Tibial nerve (tissue), 4 donors: ENCODE data around the gene STX18. TPM values are rescaled to one million over a fixed set of nuclear protein-coding genes. Genes with fewer than 3 reads are reported as not detected.
A peak's percentile ranks its signal among the peaks of the same experiment; 100 is the strongest.

ENCODE experiments used
- DNase-seq, 2 donors: peaks; one replicate each; pipeline ENCODE4 v3.0.0-alpha.2; 2019; ENCODE audit warnings: low spot score in 2 of 2
- H3K27ac ChIP-seq, 4 donors: fragments of 200-600 bp; sonication (generic) in 3 of 4; one replicate each; pipeline ENCODE4 v1.5.1; 2017 to 2019; ENCODE audit warnings: mild to moderate bottlenecking in 1 of 4
- H3K27me3 ChIP-seq, 2 donors: fragments of 200-600 bp; sonication (generic) in 1 of 2; one replicate each; pipeline versions ENCODE4 v1.5.1 to v1.6.0; 2017 to 2019
- H3K36me3 ChIP-seq, 3 donors: fragments of 200-600 bp; sonication (generic); one replicate each; pipeline ENCODE4 v1.5.1; 2018 to 2019
- H3K4me1 ChIP-seq, 4 donors: fragments of 200-600 bp; sonication (generic) in 3 of 4; one replicate each; pipeline ENCODE4 v1.5.1; 2017 to 2019
- H3K4me3 ChIP-seq, 4 donors: fragments of 200-600 bp; sonication (generic) in 3 of 4; one replicate each; pipeline ENCODE4 v1.5.1; 2017 to 2019; ENCODE audit warnings: mild to moderate bottlenecking in 1 of 4, moderate library complexity in 1 of 4
- H3K9me3 ChIP-seq, 4 donors: fragments of 200-600 bp; sonication (generic) in 3 of 4; one replicate each; pipeline ENCODE4 v1.5.1; 2017 to 2019
- EP300 ChIP-seq, 2 donors: sonication (generic); formaldehyde crosslinking; IDR thresholded peaks; one replicate each; pipeline ENCODE4 v1.6.1; 2017; ENCODE audit warnings: antibody characterized with exemption in 2 of 2, mild to moderate bottlenecking in 1 of 2
- POLR2A ChIP-seq, 2 donors: fragments of 450-650 bp; IDR thresholded peaks; one replicate each; pipeline ENCODE4 v1.6.1; 2017; ENCODE audit warnings: antibody characterized with exemption in 2 of 2, mild to moderate bottlenecking in 2 of 2, moderate library complexity in 2 of 2
- WGBS, 2 donors: methylation state at CpG; one replicate each; pipeline ENCODE4 v1.1.5; 2018; 5-methylcytosine and 5-hydroxymethylcytosine counted together
- total RNA-seq, 4 donors: library from RNA; depleted of rRNA; stranded (reverse); fragments of >200 nt; gene quantifications; one replicate each; pipeline ENCODE4 v1.1.0, GENCODE V29; 2016
- TF ChIP-seq, protein P1 (sequence below), 5 experiments: fragments of 200-600 bp in 3 of 5; fragments of 450-650 bp in 2 of 5; sonication (generic) in 3 of 5; IDR thresholded peaks; one replicate each; pipeline ENCODE4 v1.5.1; 2016 to 2019; ENCODE audit warnings: antibody characterized with exemption in 5 of 5, mild to moderate bottlenecking in 3 of 5, moderate library complexity in 2 of 5

STX18 gene
- total RNA-seq, 4 donors from 2014 or later, result 16.5 to 37.5 (median 21.4) TPM

- WGBS, 2 donors, result 0 to 1% methylated on average over 48 to 62 of the region's 87 CpGs
- no peak for DNase-seq
- peaks cover 0 to 34% (median 18%) of the 10 kb centered on the region in 4 donors for H3K4me1 ChIP-seq
- no peaks in the 10 kb centered on the region for H3K9me3 ChIP-seq
- H3K27ac ChIP-seq, result no peak within 1 kb of the TSS
- H3K36me3 ChIP-seq, result no peaks in the 10 kb centered on the region
- H3K27me3 ChIP-seq, result peaks cover 0 to 74% of the 10 kb centered on the region in 2 donors
- H3K4me3 ChIP-seq, result peak within 1 kb of the TSS; percentile 19 to 55 (median 31)
- TF ChIP-seq POLR2A (IDR thresholded peaks at IDR 0.05) (no peak), EP300 (IDR thresholded peaks at IDR 0.05) (no peak)
- TF ChIP-seq, protein P1, sequence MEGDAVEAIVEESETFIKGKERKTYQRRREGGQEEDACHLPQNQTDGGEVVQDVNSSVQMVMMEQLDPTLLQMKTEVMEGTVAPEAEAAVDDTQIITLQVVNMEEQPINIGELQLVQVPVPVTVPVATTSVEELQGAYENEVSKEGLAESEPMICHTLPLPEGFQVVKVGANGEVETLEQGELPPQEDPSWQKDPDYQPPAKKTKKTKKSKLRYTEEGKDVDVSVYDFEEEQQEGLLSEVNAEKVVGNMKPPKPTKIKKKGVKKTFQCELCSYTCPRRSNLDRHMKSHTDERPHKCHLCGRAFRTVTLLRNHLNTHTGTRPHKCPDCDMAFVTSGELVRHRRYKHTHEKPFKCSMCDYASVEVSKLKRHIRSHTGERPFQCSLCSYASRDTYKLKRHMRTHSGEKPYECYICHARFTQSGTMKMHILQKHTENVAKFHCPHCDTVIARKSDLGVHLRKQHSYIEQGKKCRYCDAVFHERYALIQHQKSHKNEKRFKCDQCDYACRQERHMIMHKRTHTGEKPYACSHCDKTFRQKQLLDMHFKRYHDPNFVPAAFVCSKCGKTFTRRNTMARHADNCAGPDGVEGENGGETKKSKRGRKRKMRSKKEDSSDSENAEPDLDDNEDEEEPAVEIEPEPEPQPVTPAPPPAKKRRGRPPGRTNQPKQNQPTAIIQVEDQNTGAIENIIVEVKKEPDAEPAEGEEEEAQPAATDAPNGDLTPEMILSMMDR (IDR thresholded peaks at IDR 0.05), result no peak
Observed at GRCh38 chr4:4386736-4387392, 155.0 kb downstream of the STX18 start, which contains the start of gene NSG1. TSS of gene NSG1 (plus strand) at chr4:4387102. CDS start at chr4:4387630, 528 bp downstream.

DNA sequence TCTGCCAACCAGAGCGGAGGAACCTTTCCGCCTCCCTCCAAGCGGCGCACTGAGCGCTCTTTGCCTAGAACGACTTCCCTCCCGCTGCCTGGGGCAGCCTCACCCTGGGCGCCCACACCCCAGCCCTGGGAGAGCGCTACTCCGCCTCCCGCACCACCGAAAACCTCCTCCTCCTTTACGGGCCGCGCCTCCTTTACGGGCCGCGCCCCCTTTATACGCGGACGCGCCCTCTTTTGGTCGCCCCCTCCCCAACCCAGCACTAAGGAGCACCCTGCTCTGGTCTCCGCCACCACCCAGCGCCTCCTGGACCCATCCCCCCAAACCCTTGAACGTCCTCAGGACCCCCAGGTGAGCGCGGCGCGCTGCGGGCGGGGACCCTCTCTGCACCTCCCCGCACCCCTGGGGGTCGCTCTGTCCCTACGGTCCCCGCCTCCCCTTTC, 155.5 kb downstream of the STX18 start:
- Histone ChIP-seq H3K36me3 (no peaks in the 10 kb centered on the region), H3K27ac (no peak overlapping the region), H3K27me3 (peaks cover 0 to 74% of the 10 kb centered on the region in 2 donors), H3K4me1 (peaks cover 0 to 34% (median 18%) of the 10 kb centered on the region in 4 donors), H3K9me3 (no peaks in the 10 kb centered on the region), H3K4me3 (peak overlapping the region; percentile 2 to 55 (median 31))
- WGBS, 2 donors, result 0 to 1% methylated on average over 33 to 35 of the region's 36 CpGs
- TF ChIP-seq EP300 (IDR thresholded peaks at IDR 0.05), result no peak
- TF ChIP-seq POLR2A (IDR thresholded peaks at IDR 0.05), result no peak
- TF ChIP-seq, protein P1 (IDR thresholded peaks at IDR 0.05), result no peak
- DNase-seq, result no peak

- peaks cover 0 to 34% (median 18%) of the 10 kb centered on the region in 4 donors for H3K4me1 ChIP-seq
- H3K27ac ChIP-seq, result no peak overlapping the region
- H3K27me3 ChIP-seq, result peaks cover 0 to 73% of the 10 kb centered on the region in 2 donors
- H3K4me3 ChIP-seq, result peak overlapping the region in 2 of 4 donors; percentile 40 to 55
- no peaks in the 10 kb centered on the region for H3K9me3 ChIP-seq
- no peaks in the 10 kb centered on the region for H3K36me3 ChIP-seq
- TF ChIP-seq POLR2A (IDR thresholded peaks at IDR 0.05) (no peak), EP300 (IDR thresholded peaks at IDR 0.05) (no peak)
- TF ChIP-seq, protein P1 (IDR thresholded peaks at IDR 0.05), result no peak
- 4 to 9% methylated on average over 9 to 32 of the region's 38 CpGs for WGBS, 2 donors
- no peak for DNase-seq
Observed at GRCh38 chr4:4385729-4386295, 156.0 kb downstream of the STX18 start.

- Histone ChIP-seq H3K9me3 (no peaks in the 10 kb centered on the region), H3K27ac (no peak overlapping the region), H3K27me3 (peaks cover 0 to 70% of the 10 kb centered on the region in 2 donors), H3K4me1 (peaks cover 0 to 34% (median 18%) of the 10 kb centered on the region in 4 donors), H3K4me3 (no peak overlapping the region), H3K36me3 (no peaks in the 10 kb centered on the region)
- WGBS, 2 donors, result 45 to 56% methylated on average over 5 of the region's 5 CpGs
- TF ChIP-seq POLR2A (IDR thresholded peaks at IDR 0.05), result no peak
- TF ChIP-seq EP300 (IDR thresholded peaks at IDR 0.05), result no peak
- TF ChIP-seq, protein P1 (IDR thresholded peaks at IDR 0.05), result no peak
- no peak for DNase-seq
Observed at GRCh38 chr4:4384837-4385236, 157.0 kb downstream of the STX18 start.

DNA sequence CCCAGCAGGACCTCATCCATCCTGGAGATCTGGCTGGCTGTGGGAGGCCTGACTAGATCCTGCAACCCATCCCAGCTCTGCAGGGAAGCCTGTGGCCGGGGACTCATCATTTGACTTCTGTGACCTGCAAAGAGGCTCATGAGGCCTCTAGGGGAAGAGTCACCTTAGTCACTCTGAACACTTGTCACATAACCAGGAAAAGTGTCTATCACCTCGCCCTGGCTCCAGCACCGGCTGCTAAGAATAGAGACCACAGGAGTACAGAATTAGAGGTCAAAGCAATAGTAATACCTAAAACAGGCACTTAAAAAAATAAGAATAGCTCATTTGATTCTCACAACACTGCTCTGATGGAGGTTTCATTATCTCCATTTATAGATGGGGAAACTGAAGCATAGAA, 158.8 kb downstream of the STX18 start:
- Histone ChIP-seq H3K27me3 (peaks cover 0 to 54% of the 10 kb centered on the region in 2 donors), H3K4me1 (peaks cover 0 to 26% (median 18%) of the 10 kb centered on the region in 4 donors), H3K4me3 (no peak overlapping the region), H3K9me3 (no peaks in the 10 kb centered on the region), H3K27ac (no peak overlapping the region), H3K36me3 (no peaks in the 10 kb centered on the region)
- TF ChIP-seq POLR2A (IDR thresholded peaks at IDR 0.05) (no peak), EP300 (IDR thresholded peaks at IDR 0.05) (no peak)
- TF ChIP-seq, protein P1 (IDR thresholded peaks at IDR 0.05), result no peak
- DNase-seq, result no peak
- WGBS, 2 donors, result 79 to 84% methylated on average over 3 of the region's 3 CpGs
